OCI-LY3 (cell line): Measurements from ENCODE around the gene MPC2.

Experiments
- CTCF ChIP-seq: fragments of 200-600, 300-600 bp; sonication (generic); IDR thresholded peaks from 2 replicates; pipeline ENCODE4 v1.5.1; 2014; ENCODE audit warnings: antibody characterized with exemption, low read length, low read depth
- EZH2phosphoT487 ChIP-seq: fragments of 200-600 bp; shearing (Covaris generic); IDR thresholded peaks from 2 replicates; pipeline ENCODE4 v1.6.1; 2018; ENCODE audit warnings: antibody characterized with exemption, mixed run types, low read depth

- TF ChIP-seq CTCF (no peak), EZH2phosphoT487 (no peak)
These were observed 40.4 kb upstream of the MPC2 start for GRCh38 chr1:167977245-167977644.
